ENCODE results near the gene FGD2. TPM values are rescaled to one million over a fixed set of nuclear protein-coding genes. Genes with fewer than 3 reads are reported as not detected.

The FGD2 gene
- total RNA-seq, 1 experiment from 2014 or later = 0.13 TPM

DNA sequence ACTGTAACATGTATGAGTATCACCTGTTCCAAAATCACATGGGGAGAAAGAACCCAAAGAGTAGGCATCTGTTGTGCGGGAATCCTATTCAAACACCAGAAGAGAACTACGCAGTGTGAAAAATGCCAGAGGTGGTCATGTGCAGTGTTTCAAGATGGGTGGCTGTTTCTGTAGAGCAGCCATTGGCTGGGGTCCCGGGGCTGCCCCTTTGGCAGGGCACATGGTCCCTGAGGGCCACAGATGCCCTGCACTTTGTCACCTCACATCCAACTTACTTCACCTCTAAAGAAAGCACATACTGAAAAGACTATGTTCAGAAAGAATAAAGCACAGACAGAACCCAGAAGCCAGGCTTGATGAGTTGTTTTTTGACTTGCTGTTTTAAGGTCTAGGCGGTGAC lies 31.8 kb upstream of the FGD2 start:
- Mint-ChIP-seq H3K27me3 (ENCODE audit: low read depth) (no peaks in the 10 kb centered on the region), H3K9me3 (no peaks in the 10 kb centered on the region), H3K36me3 (ENCODE audit: insufficient read depth in 1 of 3, low read depth in 3 of 3) (peaks cover 60 to 99% (median 96%) of the 10 kb centered on the region in 3 experiments), H3K27ac (no peak overlapping the region), H3K4me3 (no peak overlapping the region), H3K4me1 (peaks cover 2 to 3% of the 10 kb centered on the region in 2 experiments; a peak in 1 of 4 replicates)
- Histone ChIP-seq H3K23me2 (ENCODE audit: insufficient read length, low read depth, low read length, poor library complexity, severe bottlenecking) (no peaks in the 10 kb centered on the region), H3K4me1 (ENCODE audit: insufficient read depth, low read length) (no peaks in the 10 kb centered on the region), H3K79me1 (ENCODE audit: insufficient read depth, low read depth, low read length, poor library complexity, severe bottlenecking) (peaks cover 3% of the 10 kb centered on the region), H3K18ac (ENCODE audit: insufficient read length, low read depth, low read length) (no peak overlapping the region), H2AK5ac (ENCODE audit: insufficient read length, low read length) (no peak overlapping the region), H2AFZ (ENCODE audit: low read length) (no peak overlapping the region), H3K4me2 (ENCODE audit: insufficient read depth, insufficient read length, low read length) (no peak overlapping the region), H3K27me3 (ENCODE audit: insufficient read depth, low read length) (no peaks in the 10 kb centered on the region), H3K56ac (ENCODE audit: insufficient read length, low read depth, low read length) (no peak overlapping the region), H3K27ac (ENCODE audit: insufficient read length, low read depth, low read length) (no peak overlapping the region), H3K79me2 (ENCODE audit: insufficient read depth, low read length) (no peaks in the 10 kb centered on the region), H2BK20ac (ENCODE audit: low read depth, low read length, poor library complexity, severe bottlenecking) (no peak overlapping the region), H3T11ph (ENCODE audit: low read length) (no peak overlapping the region), H3K4ac (ENCODE audit: low read depth, low read length) (no peak overlapping the region), H4K8ac (replicated peaks; ENCODE audit: insufficient read length, low read depth, low read length) (no peak overlapping the region), H4K5ac (ENCODE audit: insufficient read length, low read depth, low read length) (no peak overlapping the region), H4K20me1 (ENCODE audit: control insufficient read depth, insufficient read depth, insufficient read length) (no peaks in the 10 kb centered on the region), H3K9me3 (ENCODE audit: control insufficient read depth, low read depth, low read length) (no peaks in the 10 kb centered on the region), H2BK12ac (ENCODE audit: insufficient read length, low read depth, low read length) (no peak overlapping the region), H4K91ac (ENCODE audit: insufficient read length, low read depth, low read length) (no peak overlapping the region), H3K9ac (ENCODE audit: extremely low read depth, insufficient read length, low read length) (no peak overlapping the region), H3K23ac (ENCODE audit: insufficient read length, low read depth, low read length) (no peak overlapping the region), H2BK15ac (ENCODE audit: low read depth, low read length) (no peak overlapping the region), H2BK120ac (ENCODE audit: low read depth, low read length, poor library complexity, severe bottlenecking) (no peak overlapping the region), H2BK5ac (ENCODE audit: insufficient read length, low read length) (no peak overlapping the region), H3K14ac (ENCODE audit: insufficient read depth, low read length) (no peak overlapping the region)
- no peak for TF ChIP-seq CTCF (conservative IDR thresholded peaks at IDR 0.05)
- DNase-seq = no peak
- WGBS (ENCODE audit: extremely low coverage, insufficient read length, low lambda C conversion rate) = no CpG with 5 or more reads among the region's 4 CpGs
